NCI-H128 (cell line): ENCODE results near the gene POU4F3.

ENCODE experiments used
- DNase-seq: peaks from one replicate; lab custom pipeline; 2025; ENCODE audit not compliant: unreplicated experiment; lab: John Stamatoyannopoulos, UW

Gene POU4F3

DNA sequence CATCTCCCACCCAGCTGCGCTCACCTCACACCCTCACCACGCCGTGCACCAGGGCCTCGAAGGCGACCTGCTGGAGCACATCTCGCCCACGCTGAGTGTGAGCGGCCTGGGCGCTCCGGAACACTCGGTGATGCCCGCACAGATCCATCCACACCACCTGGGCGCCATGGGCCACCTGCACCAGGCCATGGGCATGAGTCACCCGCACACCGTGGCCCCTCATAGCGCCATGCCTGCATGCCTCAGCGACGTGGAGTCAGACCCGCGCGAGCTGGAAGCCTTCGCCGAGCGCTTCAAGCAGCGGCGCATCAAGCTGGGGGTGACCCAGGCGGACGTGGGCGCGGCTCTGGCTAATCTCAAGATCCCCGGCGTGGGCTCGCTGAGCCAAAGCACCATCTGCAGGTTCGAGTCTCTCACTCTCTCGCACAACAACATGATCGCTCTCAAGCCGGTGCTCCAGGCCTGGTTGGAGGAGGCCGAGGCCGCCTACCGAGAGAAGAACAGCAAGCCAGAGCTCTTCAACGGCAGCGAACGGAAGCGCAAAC, 1.1 kb downstream of the POU4F3 start:
- DNase-seq, result no peak

DNA sequence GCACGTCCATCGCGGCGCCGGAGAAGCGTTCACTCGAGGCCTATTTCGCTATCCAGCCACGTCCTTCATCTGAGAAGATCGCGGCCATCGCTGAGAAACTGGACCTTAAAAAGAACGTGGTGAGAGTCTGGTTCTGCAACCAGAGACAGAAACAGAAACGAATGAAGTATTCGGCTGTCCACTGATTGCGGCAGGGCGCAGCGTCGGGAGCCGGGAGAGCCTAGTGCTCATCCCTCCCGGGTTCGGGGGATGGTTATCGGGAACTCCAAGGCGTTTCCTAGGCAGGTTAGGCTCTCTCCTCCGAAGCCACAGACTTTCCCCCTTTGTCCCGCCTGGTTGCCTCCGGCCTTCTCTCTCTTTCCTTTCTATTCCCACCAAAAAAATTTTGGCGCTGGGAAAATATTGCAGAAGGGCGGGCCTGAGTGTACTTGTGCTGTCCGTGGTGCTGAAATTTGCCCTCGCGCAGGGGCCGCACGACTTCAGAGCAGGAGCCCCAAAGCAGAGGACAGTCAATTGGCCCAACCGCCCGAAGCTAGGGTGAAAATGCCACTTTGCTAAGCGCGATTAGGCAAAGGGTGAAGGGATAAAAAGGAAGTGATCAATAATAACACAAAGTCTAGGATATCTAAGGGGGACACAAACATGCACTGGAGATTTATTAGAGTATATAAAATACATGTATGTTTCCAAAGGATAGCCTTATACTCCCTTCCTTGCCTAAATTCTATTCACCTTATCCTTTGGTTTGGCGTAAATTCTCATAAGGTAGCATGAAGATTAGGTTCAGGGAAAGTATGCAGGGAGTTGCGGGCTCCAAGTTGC, 1.8 kb downstream of the POU4F3 start:
- no peak for DNase-seq

DNA sequence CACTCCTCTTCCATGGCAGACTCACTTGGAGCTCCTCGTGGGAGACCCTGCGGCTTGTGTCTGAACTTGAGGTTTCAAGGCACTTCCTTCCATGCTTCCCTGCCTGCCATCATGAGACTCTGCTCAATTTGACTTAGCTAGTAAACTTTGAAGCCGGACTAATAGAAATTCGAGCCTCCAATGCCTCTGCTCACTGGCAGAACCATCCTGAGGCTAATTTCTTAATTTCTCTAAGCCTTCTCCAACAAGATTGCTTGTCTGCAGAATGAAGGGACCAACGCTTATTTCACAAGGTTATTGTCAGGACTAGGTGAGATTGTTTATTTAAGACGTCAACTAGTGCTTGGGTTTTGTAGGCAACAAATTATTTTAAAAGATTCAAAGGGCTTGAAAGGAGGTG, 3.2 kb downstream of the POU4F3 start:
- DNase-seq, result no peak

DNA sequence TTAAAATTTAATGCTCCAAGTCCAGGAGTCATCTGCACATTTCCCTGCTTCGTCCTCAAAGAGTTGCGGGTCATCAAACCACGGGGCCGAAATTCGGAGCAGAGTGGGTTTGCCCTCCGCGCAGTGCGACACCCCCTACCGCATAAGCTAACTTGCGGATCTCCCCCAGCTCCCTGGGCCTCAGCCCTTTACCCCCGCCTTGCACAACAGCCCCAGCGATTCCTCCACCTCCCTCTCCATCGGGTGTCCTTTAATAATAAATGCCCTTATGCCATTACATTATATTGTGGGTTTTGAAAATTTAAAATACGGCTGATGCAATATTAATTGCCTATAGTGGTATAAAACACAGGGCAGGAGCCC, 3.9 kb downstream of the POU4F3 start:
- no peak for DNase-seq

DNA sequence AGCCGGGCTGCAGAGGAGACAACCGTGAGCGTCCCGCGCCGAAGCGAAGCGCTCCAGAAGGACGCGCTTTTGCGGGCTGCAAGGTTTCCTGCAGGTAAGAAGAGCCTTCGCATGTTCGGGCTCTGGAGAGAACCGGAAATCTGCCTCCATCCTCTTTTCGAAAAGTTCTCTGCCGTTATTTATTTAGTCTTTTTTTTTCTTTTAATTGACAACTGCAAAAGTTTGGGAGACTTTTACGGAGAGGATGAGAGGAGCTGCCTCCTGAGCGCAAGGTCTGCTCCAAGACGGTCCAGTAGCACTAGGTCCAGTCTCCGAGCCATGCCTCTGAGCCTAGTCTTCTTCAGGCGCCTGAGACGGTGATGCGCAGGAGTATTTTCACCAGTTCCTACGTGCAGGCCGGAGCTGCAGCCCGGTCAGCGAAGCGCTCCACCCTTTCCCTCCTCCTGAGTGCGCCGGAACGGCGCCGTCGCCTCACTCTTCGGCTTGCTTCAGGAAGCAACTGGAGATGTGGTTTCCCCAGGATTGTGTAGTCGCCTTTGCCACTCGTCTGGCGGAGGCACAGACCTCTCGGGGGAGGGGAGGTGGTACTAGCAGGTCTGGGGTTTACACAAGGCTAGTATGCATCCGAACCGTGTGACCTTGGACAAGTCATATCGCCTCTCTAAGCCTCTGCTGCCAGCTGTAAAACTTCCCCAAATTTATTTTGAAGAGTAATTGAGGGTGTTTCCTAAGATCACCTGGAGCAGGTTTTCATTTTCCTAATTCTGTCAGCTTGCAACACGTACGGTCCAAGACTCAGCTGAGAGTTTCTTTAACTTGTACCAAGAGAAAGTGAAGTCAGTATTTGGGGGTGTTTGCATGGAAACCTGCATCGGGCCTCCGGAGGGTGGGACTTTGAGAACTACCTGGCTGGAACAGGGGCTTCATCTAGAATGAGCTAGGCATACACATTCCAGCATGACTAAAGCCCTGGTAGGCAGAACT, 4.5 kb downstream of the POU4F3 start:
- DNase-seq, result no peak

DNA sequence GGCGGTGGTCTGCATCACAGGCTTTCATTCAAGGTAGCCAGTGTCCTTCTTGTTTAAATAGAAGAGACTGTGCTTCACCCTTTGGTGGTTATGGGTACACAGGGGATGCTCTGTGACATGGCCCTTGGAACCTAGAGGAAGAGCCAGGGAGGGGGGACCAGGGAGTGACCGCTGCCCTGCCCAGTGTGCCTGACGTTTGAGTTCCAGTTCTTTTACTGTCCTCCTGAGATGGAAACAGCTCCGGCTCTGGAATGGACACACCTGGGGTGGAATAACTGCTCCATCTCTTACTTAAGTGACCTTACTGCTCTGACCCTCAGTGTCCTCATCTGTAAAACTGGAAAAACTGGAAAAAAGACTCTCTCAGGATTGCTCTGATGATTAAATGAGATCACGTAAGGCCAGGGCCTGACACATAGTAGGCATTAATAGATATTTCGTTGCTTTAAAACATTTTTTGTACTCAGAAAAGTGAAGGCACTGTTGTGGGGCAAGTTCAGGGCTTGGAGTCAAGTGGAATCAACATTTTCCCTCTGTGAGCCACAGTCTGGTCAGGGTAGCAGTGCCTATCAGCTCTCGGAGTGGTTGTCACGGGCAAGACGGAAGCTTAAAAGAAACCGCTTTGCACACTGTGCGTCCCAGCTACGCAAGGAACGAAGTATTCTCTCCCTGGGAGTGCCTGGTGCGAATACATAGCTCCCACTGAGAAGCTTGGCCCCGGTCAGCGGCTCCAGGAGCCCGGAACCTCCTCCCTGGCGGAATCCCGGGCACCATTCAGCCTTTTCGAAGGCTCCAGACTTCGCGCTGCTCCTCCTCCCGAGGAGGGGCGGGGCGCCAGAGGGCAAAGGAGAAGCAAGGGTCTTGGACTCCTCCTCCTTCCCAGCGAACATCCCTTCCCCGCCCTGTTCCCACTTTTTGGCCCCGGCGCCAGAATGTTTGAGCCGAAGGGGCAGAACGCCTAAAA, 5.8 kb downstream of the POU4F3 start:
- DNase-seq, result no peak

DNA sequence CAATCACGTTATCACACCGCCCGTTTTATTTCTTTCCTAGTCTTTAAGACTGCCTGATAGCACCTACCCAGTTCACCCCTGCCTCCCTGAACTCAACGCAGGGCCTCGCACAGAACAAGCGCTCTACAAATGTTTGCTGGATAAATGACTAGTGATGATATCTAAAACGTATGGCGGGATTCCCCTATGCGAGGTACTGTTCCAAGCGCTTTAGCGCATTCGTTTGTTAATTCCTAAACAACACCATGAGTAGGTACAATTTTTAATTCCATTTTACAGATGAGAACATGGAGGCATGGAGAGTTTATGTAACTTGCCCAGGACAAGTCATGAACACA, 6.6 kb downstream of the POU4F3 start:
- DNase-seq, result no peak

DNA sequence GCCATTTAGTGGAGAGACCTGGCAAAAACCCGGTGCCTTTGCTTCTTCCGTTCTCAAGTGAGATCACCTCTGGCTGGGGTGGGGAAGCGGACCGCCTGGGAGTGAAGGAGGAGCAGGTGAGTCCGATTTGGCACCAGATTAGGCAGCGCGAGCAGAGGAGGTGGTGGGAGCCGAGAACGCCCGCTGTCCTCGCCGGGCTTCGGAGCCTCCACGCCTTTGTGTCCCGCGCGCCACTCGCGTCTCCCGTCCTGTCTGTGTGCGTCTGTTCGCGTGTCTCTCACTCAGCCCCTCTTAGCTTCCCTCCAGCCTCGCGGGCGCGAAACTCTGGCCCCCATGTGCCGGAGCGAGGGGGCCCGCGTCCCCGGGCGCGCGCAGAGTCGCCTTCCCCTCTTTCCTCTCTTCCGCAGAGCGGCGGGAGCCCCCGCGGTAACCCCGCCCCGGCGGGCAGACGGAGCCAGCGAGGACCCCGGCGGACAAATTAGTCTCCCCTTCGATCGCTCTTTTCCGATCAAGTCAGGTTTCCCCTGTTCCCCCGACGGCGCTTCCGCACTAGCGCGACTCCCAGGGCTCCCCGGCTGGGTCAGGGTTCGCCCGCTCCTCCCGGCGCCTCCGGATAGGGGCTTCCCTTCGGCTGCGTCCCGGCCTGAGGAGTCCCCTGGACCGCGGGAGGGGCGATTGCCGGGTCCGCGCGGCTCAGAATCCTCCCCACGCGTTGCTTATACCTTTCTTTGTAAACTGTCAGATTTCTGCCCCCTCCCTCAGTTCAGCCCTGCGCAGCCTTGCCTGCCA, 7.1 kb downstream of the POU4F3 start:
- no peak for DNase-seq

DNA sequence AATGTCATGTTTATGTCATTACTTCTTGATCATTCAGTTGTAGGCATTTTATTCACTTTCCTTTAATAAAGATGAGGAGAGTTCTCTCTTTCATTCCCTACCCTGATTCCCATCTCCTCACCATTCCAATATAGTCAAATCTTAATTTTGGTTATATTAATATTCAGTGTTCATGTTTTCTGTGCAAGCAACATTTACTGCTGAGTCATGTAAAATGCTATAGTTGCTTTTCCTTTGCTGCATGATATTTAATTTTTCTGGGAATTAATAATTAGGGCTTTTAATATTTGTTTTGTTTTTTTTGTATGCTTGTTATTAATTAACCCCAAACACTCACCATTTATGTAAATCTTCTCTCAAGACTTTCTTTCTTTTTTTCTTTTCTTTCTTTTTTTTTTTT, 18.5 kb downstream of the POU4F3 start:
- DNase-seq, result no peak

DNA sequence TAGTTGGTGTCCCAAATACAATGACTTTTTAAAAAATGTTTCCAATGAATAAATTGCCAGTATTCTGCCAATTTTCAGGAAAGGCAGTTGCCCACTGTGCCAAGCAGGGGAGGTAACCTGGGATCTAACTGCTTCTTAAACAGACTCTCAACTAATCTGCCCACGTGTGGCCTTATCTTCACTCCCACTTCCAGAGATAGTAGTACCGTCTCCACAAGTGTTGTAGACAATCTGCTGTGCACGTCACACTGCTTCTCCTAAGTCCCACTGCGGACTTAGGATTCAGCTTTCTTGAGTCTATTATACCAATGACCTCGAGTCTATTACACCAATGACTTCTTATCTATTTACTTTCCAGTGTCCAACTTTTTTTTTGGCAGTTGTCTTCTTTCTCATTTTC, 21.2 kb downstream of the POU4F3 start:
- DNase-seq, result no peak

DNA sequence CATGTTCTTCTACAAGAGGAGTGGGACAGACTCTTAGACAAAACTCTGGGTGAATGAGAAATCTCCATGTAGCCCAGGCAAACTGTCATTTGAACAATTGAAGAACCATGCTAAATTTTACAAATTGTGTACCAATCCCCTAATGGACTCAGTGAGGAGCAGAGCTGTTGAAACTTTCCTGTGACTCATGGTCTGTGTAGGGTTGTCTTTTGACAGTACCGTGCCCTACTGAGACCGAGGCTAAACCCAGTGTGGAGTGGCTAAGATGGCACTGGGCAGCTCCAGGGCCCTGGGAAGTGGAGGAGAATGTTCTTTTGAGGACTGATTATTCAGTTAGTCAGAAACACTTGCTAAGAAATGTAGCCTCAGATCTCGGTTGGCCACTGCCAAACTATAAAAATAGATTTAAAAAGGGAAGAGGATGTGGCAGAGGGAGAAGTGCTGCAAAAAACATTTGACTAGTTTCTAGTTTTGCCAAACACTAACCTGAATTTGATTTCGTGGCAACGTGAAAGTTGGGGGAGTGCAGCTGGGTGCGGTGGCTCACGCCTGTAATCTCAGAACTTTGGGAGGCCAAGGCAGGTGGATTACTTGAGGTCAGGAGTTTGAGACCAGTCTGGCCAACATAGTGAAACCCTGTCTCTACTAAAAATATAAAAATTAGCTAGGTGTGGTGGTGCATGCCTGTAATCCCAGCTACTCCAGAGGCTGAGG, 24.7 kb downstream of the POU4F3 start:
- no peak for DNase-seq

DNA sequence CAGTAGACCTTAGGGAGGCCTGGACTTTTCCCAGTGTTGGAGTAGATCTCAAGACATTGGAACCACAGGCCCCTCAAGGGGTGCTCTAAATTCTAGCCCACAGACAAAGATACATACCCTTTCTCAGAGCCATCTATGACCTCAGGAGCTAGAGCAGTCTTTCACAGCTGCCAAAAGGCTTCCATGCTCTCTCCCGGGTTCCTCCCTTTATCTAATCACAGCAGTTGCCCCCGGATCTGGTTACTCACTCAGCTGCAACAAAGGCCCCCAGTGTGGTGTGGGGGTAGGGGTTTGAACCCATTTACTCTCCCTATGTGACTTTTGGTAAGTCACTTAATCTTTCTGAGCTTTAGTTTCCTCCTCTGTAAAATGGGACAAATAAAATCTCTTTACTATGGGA, 27.0 kb downstream of the POU4F3 start:
- DNase-seq, result no peak

DNA sequence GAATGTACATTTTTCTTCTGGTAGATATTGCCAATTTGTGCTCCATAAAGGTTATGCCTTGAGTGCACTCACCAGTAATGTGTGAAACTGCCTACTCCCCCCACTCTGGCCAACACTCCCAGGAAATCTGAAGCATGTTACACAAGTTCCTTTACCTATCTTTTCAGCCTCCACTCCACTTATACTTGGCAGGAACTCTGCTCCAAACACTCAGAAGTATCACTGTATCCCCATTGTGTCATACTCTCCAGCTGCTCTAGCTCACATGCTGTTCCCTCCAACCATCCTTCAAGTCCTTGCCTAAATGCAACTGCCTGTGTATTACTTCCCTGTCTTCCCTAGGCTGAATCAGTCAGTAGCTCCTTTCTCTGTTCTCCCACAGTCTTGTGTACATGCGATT, 28.3 kb downstream of the POU4F3 start:
- no peak for DNase-seq

DNA sequence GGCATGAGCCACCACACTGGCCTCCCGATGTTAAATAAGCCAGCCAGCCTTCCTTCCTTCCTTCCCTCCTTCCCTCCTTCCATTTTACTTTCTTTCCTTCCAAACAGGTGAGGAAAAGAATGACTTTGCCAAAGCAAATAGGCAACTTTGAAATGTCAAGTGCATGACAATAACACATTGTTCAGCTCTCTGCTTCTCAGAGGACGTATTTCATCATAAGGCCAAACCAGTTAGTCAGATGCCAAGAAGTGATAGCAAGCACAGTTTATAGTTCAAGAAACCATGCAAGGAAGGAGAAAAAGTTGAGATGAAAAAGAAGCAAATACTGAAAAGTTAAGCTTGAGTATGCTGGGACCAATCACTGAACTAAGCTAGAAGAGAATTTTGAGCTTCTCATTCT, 29.5 kb downstream of the POU4F3 start:
- no peak for DNase-seq

DNA sequence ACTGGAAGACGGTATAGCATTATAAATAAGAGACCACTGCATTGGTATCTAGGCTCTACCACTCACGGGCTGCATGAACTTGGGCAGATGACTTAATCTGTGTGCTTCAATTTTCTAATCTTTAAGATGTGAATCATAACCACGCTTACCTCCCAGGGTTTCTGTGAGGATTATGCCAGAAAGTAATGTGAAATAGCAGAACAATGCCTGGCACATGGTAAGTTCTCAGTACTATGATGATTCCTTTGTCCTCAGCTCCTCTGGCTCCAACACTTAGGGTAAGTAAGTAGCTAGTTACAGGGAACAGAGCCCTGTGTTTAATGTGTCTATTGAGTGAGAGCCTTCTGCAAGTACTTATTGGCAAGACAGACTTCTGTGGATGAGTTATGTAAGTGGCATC, 31.1 kb downstream of the POU4F3 start:
- peak; percentile 3 for DNase-seq

DNA sequence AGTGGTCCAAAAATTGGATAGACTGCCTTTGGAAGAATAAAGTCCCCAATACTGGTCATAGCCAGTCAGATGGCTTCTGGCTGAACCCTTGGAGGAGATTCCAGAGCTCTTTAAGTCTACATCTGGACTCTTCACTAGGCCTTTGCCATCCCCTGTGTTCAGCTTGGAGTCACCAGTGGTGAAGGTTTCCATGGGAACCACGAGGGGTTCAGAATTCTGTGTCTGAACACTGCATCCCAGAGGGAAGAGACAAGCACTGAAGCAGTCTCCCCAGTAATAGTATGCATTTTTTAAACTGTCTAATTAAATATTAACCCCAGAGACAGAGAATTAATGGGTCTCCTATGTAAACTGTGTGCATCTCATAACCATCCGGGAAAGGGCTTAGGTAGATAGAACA, 38.2 kb downstream of the POU4F3 start:
- DNase-seq, result no peak

DNA sequence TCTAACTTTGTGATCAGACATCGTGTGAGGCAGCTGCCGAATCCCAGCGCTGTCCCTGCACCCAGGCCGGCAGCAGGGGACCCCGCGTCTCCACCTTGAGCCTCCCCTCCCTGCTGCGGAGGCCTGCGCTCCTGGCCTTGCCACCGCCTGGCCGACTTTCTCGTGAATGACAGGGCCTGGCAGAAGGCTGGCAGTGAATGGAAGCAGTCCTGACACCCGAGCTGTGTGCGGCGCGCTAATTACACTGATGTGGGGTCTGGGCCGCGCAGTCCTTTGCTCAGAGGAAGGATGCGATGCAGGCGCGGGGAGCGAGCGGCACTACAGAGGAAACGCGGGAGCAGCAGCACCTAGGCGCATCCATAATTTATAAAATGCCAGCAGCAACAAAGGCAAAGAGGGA, 40.3 kb downstream of the POU4F3 start:
- no peak for DNase-seq

DNA sequence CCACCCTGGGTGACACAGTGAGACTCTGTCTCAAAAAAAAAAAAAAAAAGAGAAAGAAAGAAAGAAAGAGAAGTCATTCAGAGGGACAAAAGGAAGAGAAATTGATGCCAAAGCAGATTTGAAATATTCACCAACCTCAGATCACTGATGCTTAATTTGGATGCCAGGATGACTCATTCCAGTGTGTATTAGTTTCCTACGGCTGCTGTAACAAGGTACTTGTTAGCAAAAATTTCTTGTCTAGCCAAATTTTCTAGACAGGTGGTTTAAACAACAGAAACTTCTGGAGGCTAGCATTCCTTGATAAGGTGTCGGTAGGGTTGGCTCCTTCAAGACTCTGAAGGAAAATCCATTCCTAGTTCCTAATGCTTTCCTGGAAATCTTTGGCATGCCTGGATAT, 42.1 kb downstream of the POU4F3 start:
- DNase-seq, result no peak

DNA sequence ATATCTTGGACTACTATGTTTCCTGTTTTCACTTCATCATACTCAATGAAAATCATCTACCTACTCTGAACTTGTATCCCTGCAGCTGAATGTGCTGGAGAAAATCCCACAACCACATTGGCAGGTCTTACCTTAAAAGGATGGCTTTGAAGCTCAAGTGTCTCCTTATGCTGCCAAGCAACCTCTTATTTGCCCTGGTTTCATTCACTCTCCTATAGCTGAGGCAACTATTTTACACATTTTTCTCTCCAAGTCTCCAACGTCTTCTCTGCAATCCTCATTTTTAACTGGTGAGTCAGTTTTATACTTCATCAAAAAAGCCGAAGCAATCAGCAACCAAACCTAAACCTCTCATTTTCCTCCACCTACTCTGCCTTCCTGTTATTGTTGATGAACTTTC, 49.7 kb downstream of the POU4F3 start:
- no peak for DNase-seq

DNA sequence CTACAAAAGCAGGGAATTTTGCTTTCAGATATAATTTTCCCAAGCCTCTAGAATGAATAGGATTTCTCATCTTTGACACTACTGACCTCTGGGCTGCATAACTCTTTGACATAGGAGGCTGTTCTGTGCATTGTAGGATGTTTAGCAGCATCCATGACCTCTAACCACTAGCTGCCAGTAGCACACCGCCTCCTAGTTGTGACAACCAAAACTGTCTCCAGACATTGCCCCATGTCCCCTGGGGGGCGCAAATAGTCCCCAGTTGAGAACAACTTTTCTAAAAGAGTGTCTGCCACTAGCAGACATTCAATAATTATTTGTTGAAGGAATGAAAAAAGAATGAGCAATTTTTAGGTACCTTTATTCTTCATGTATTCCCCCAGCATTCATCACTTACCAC, 51.8 kb downstream of the POU4F3 start:
- DNase-seq, result no peak
